NCI-H2227 (cell line): ENCODE measurements around the gene NR4A3.

Source experiments
- DNase-seq: peaks from one replicate; lab custom pipeline; 2025; ENCODE audit not compliant: unreplicated experiment; lab: John Stamatoyannopoulos, UW

NR4A3 gene

DNA sequence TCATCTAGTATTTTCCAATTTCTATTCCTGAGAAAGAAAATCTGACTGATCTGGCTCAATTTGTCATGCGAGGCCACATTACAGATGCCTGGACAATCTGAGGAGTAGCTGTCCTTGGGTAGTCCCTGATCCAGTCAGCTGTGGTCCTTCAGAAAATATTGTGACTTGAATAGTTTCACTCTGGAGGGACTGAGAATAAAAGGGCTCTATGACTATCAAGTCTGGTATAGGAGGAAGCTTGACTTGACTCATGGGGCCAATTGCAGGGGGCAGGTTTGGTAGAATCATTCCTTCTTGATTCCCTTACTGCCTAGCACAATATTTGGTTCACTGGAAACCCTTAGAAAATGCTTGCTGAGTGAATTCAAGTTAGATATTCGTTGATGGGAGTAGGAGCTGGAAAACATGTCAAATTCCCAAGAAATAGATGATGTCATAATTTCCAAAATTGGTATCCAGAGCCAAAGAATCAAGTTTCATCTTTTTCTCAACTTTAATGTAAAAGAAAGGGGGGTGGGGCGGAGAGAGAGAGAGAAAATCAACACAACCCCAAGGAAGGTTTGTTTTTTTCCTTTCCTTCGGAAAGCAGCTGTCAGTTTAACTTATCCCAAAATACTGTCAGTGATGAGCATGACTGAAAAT is 52.4 kb downstream of the NR4A3 start:
- no peak for DNase-seq

DNA sequence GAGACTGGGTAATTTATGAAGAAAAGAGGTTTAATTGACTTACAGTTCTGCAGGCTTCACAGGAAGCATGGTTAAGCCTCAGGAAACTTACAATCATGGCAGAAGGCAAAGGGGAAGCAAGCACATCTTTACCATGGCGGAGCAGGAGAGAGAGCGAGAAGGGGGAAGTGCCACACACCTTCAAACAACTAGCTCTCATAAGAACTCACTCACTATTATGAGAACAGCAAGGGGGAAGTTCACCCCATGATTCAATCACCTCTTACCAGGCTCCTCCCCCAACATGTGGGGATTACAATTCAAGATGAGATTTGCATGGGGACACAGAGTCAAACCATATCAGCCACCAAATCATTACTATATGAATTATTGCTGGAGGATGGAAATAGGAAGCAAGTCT is 54.5 kb downstream of the NR4A3 start:
- no peak for DNase-seq

DNA sequence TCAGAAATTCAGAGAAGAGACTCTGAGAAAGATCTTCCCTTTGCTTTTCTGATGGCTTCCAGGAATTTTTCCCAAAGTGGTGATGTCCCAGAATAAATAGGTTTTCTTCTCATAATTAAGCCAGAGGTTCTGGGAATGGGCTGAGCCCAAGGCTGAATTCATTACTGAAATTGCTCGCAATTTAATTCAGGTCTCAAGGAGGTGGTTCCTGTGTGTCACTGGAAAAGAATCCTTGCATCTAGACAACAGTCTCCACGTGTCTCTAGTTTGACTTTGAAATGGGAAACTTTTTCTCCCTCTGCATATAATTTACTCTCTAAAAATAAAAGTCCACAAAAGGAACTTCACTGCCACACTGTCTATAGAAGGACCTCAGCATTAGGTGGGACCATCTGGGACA is 57.0 kb downstream of the NR4A3 start:
- no peak for DNase-seq

DNA sequence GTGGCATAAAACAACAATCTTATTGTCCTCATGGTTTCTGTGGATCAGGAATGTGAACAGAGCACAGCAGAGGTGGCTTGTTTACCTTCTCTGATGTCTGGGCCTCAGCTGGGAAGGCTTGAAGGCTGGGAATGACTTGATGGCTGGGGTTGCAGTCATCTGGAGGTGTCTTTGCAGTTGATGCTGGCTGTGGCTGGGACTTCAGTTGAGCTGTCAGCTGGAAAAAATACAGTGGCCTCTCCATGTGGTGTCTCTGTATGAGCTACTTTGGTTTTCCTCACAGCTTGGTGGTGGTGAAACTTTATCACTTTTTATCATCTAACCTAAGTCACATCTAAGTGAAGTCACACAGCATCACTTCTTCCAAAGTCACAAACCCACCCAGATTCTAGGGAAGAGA is 60.1 kb downstream of the NR4A3 start:
- no peak for DNase-seq

DNA sequence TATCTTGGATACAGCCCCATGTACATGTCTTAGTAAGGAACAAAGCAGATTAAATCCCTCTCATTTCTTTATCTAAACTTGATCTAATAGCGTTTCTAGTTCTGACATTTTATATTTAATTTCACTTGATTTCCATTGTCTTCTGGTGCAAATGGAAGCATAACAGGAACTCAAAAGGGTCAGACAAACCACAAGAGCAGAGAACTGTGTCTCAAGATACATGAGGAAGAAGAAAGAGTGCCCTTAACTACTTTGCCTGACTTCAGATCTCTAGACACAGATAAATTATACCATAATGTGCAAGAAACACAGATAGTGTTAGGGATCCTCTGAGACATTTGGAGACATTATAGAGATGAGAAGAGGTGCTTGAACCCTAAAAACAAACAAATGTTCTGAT is 64.1 kb downstream of the NR4A3 start:
- no peak for DNase-seq

DNA sequence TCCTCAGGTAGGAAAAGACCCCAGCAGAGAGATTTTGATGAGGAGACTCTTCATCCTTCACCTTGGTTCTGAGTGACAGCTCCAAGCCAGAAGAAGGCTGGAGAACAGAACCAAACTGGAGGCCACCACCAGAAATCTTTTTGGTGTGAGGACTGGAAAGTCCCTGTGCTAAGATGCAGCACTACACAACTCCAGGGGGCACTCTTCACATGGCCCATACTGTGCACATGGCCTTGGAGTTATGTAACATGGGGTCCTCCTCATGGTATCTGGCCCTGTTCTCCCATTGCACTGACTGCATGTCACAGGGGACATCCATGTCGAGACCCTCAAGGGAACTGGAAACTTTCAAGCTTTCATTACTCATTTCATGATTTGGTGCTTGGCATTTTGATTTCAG is 67.4 kb downstream of the NR4A3 start:
- no peak for DNase-seq

DNA sequence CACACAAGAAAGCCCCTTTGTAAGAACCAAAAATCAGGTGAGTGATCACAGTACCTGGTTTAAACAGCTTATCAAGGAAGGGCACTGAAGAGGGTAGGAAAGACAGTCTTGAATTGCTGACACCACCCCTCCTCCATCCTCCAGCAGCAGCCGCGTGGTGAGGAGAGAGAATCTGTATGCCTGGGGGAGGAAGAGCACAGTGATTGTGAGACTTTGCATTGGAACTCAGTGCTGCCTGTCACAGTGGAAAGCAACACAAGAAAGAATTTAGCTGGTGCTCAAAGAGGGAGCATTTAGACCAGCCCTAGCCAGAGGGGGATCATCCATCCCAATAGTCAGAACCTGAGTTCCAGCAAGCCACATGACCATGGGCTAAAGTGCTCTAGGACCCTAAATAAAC is 73.1 kb downstream of the NR4A3 start:
- no peak for DNase-seq

DNA sequence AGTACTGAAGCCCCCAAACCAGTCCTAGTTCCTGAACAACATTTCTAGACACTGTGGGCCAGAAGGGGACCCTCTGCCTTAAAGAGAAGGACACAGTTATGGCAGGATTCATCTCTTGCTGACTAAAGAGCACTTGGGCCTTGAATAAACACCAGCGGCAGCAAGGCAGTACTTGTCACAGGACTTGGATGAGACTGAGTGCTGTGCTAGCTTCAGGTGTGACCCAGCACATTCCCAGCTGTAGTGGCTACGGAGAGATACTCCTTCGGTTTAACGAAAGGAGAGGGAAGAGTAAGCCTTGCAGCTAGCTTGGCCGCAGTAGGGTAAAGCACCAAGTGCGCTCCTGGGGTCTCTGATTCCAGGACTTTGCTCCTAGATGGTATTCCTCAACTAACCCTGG is 73.8 kb downstream of the NR4A3 start:
- DNase-seq: no peak

DNA sequence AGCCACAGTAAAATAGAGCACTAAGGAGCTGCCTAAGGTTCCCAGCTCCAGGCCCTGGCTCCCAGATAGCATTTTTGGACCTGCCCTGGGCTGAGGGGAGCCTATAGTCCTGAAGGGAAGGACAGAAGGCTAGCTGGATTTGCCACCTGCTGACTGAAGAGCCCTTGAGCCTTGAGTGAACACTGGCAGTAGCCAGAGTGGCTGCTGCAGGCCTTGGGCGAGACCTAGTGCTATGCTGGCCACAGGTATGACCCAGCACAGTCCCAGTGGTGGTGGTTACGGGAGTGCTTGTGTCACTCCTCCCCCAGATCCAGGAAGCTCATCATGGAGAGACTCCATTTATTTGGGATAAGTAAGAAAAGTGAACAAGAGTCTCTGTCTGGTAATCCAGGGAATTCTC is 74.4 kb downstream of the NR4A3 start:
- no peak for DNase-seq

DNA sequence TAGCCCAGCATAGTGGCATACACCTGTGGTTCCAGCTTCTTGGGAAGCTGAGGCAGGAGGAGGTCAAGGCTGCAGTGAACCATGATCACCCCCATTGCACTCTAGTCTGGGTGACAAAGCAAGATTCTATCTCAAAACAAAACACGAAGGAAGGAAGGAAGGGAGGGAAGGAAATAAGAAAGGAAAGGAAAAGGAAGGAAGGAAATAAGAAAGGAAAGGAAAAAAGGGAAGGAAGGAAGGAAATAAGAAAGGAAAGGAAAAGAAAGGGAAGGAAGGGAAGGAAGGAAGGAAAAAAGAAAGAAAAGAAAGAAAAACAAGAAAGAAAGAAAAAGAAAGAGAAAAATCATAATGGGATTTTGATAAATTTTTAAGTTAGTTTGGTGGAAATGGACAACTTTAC is 81.7 kb downstream of the NR4A3 start:
- no peak for DNase-seq

DNA sequence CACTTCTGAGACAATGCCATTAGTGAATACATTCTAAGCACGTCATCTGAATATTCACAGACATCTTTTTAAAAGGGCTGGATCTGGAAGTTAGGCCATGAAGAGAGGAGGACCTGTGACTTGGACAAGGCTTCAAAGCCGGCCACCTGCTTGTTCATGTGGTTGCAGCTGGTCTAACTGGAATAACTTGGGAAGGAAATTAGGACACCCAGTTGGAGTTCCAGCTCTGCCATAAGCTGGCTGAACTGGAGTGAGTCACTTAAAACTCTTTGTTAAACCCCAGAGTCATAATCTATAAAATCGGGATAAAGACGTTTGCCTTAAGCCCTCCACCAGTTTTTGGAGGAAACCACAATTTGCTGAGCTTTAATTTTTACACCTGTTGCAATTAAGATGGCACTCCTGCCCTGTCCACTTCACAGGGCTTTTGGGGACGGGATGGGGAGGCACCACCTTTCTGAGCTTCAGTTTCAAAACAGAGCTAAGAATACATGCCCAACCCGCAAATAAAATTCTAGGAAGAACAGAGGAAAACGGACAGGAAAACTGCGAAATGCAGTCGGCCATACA is 84.2 kb downstream of the NR4A3 start:
- DNase-seq: no peak

DNA sequence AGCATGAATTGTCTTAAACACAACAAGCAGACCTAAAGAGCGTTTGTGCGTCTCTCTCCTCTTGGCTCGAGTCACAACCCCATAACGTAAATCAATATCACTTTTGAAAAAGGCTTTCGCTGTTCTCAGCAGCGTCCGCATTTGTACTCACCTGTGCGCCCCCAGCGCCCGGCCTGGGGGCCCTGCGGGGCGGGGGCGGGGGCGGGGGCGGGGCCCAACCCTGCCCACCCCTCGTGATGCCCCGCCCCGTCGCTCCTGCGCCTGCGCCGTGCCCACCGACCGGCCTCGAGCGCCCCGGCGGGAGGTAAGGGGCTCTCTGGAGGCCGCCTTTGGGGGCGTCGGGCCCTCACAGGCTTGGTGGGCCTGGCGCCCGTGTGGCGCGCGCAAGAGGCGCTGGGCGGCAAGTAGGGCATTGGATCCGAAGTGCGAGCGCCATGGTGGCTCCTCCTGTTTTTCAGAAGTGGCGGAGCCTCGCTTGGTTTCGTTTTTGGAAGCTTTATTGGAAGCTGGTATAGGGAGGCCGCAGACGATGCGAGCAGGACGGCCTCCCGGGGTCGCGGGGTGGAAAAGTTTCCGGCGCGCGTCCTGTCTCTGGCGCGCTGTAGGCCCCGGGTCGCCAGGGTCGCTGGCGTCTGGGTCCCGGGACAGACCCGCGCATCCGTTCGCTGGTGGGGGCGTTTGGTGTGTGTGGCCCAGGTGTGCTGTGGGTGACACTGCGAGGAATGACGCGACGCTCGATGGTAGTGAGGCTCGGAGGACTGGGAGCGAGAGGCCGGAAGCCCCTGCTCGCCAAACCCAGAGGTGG is 84.9 kb downstream of the NR4A3 start, which contains the start of gene STX17:
Gene STX17 (plus strand): TSS at position 252 of the 805 bp plus-strand sequence. CDS start 8,586 bp downstream, outside the sequence.
- DNase-seq: peak; percentile 82

DNA sequence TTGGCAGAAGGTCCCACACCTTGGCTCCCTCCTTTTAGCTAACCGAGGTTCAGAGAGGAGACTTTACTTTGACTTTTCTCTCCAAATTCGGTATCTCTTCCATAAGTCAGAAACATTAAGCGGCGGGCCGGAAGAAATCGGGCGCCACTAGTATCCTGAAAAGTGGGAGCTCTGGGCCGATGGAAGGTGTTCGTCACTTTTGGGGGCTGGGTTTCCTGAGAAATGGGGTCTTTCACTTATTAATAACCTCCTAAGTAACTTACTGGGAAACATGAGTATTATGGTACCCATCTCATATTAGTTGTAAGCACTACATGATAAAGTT is 85.5 kb downstream of the NR4A3 start:
- DNase-seq: no peak

DNA sequence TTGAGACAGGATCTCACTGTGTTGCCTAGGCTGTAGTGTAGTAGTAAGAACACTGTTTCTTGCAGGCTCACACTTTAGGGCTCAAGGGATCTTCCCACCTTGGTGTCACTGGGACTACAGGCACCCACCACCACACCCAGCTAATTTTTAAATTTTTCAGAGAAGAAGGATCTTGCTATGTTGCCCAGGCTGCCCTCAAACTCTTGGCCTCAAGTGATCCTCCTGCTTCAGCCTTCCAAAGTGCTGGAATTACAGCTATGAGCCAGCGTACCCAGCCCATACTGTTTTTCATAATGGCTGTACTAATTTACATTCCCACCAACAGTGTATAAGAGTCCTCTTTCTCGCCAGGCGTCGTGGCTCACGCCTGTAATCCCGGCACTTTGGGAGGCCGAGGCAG is 89.9 kb downstream of the NR4A3 start:
- DNase-seq: no peak
